GM12892 (cell line): ENCODE data around the gene SLFN12L.

Source experiments
- DNase-seq: peaks from one replicate; pipeline ENCODE4 v3.0.0; 2011; ENCODE audit not compliant: insufficient read length
- FAIRE-seq: peaks from 2 replicates; lab custom pipeline; 2011; peaks lifted over from hg19 to GRCh38; lab: Jason Lieb, UNC
- POLR2A ChIP-seq: IDR thresholded peaks from 2 replicates; pipeline ENCODE4 v1.6.1; 2011; ENCODE audit warnings: low read depth, low read length, control low read depth
- POLR2AphosphoS5 ChIP-seq: IDR thresholded peaks from 2 replicates; pipeline ENCODE4 v1.6.1; 2011; ENCODE audit warnings: low read depth, low read length, control low read depth
- TAF1 ChIP-seq: IDR thresholded peaks from 2 replicates; pipeline ENCODE4 v1.6.1; 2011; ENCODE audit warnings: low read depth, mild to moderate bottlenecking, control low read depth, low read length, borderline replicate concordance

SLFN12L gene

GRCh38 chr17:35448214-35448898, 89.1 kb downstream of the SLFN12L start, which contains the start of gene SLFN13:
TSS of gene SLFN13 (minus strand) at chr17:35448766. CDS start at chr17:35445680, 3,086 bp downstream.
- peak; percentile 98 for FAIRE-seq
- TF ChIP-seq POLR2A (peak; percentile 92), POLR2AphosphoS5 (peak; percentile 94), TAF1 (no peak)

GRCh38 chr17:35447499-35447898, 90.0 kb downstream of the SLFN12L start:
- TF ChIP-seq POLR2A = no peak
- TF ChIP-seq POLR2AphosphoS5 = no peak
- no peak for TF ChIP-seq TAF1
- no peak for DNase-seq
- no peak for FAIRE-seq

More at GRCh38 chr17:35448214-35448898, 89.1 kb downstream of the SLFN12L start, which contains the start of gene SLFN13:
- peak; percentile 74 for DNase-seq

GRCh38 chr17:35438433-35438832, 99.0 kb downstream of the SLFN12L start:
- TF ChIP-seq POLR2A (no peak), POLR2AphosphoS5 (no peak), TAF1 (no peak)
- FAIRE-seq (no peak), DNase-seq (no peak)

- DNase-seq (peak; percentile 32), FAIRE-seq (peak; percentile 82)
- TF ChIP-seq TAF1 = no peak
- no peak for TF ChIP-seq POLR2AphosphoS5
- TF ChIP-seq POLR2A = no peak
These were observed 104.2 kb downstream of the SLFN12L start for GRCh38 chr17:35433075-35433894.

GRCh38 chr17:35432176-35433074, 105.1 kb downstream of the SLFN12L start, which contains the start of gene SLFN12:
TSS of gene SLFN12 (minus strand) at chr17:35432500. CDS start at chr17:35423028, 9,472 bp downstream.
- TF ChIP-seq POLR2A (peak; percentile 59; the same call in 1 of the 2 replicates), TAF1 (no peak)
- FAIRE-seq = peak; percentile 93

GRCh38 chr17:35429702-35430101, 107.8 kb downstream of the SLFN12L start:
- TF ChIP-seq POLR2AphosphoS5 (no peak), POLR2A (no peak), TAF1 (no peak)
- no peak for DNase-seq
- FAIRE-seq = no peak

More at GRCh38 chr17:35432176-35433074, 105.1 kb downstream of the SLFN12L start, which contains the start of gene SLFN12:
- DNase-seq = peak; percentile 23

GRCh38 chr17:35428229-35428628, 109.2 kb downstream of the SLFN12L start:
- TF ChIP-seq TAF1 (no peak), POLR2AphosphoS5 (no peak), POLR2A (no peak)
- FAIRE-seq (peak; percentile 30), DNase-seq (no peak)

- no peak for FAIRE-seq
- no peak for TF ChIP-seq POLR2AphosphoS5
- no peak for TF ChIP-seq POLR2A
- no peak for TF ChIP-seq TAF1
- DNase-seq = no peak
These were observed 113.7 kb downstream of the SLFN12L start for GRCh38 chr17:35423761-35424160.
